Cerebellar nuclear complex (tissue), 1 donor: Measurements from ENCODE around the gene CEACAM1.
"Not testable (repeated sequence)": the region's sequence is repeated elsewhere in the genome, so short reads cannot be mapped to it uniquely, and the experiment has no call there.

Experiments used
- DNase-seq, 2 experiments: peaks; one replicate each; lab custom pipeline; 2025; lab: John Stamatoyannopoulos, UW

The CEACAM1 gene

GRCh38 chr19:42548552-42548951 is 20.3 kb upstream of the CEACAM1 start:
- no peak for DNase-seq

- DNase-seq, result no peak
Measured at GRCh38 chr19:42547929-42548328, 19.6 kb upstream of the CEACAM1 start.

GRCh38 chr19:42546831-42547500 is 18.7 kb upstream of the CEACAM1 start:
- no peak for DNase-seq

GRCh38 chr19:42544146-42544545 is 15.9 kb upstream of the CEACAM1 start:
- DNase-seq, result no peak

- no peak for DNase-seq
Measured at GRCh38 chr19:42542791-42543190, 14.5 kb upstream of the CEACAM1 start.

GRCh38 chr19:42540071-42540553 is 11.8 kb upstream of the CEACAM1 start:
- DNase-seq, result no peak

GRCh38 chr19:42538841-42539709 is 10.8 kb upstream of the CEACAM1 start:
- DNase-seq, result no peak

- DNase-seq, result not testable (repeated sequence)
Measured at GRCh38 chr19:42535276-42535675, 7.0 kb upstream of the CEACAM1 start.

- no peak for DNase-seq
Measured at GRCh38 chr19:42534391-42534790, 6.1 kb upstream of the CEACAM1 start.

- no peak for DNase-seq
Measured at GRCh38 chr19:42532891-42533290, 4.6 kb upstream of the CEACAM1 start.

- DNase-seq, result no peak
Measured at GRCh38 chr19:42531313-42531712, 3.0 kb upstream of the CEACAM1 start.

- DNase-seq, result no peak
Measured at GRCh38 chr19:42529248-42529764, 1.0 kb upstream of the CEACAM1 start.

- no peak for DNase-seq
Measured at GRCh38 chr19:42524943-42525342, 3.3 kb downstream of the CEACAM1 start.

GRCh38 chr19:42524250-42524649 is 4.0 kb downstream of the CEACAM1 start:
- no peak for DNase-seq

GRCh38 chr19:42522262-42522661 is 6.0 kb downstream of the CEACAM1 start:
- DNase-seq, result not testable (repeated sequence)

GRCh38 chr19:42521346-42522030 is 6.8 kb downstream of the CEACAM1 start:
- no peak for DNase-seq

GRCh38 chr19:42519108-42519507 is 9.2 kb downstream of the CEACAM1 start:
- no peak for DNase-seq

- DNase-seq, result no peak
Measured at GRCh38 chr19:42516771-42517170, 11.5 kb downstream of the CEACAM1 start.

GRCh38 chr19:42515241-42515832 is 12.9 kb downstream of the CEACAM1 start:
- no peak for DNase-seq

- no peak for DNase-seq
Measured at GRCh38 chr19:42514449-42514848, 13.8 kb downstream of the CEACAM1 start.

GRCh38 chr19:42512743-42513304 is 15.5 kb downstream of the CEACAM1 start:
- no peak for DNase-seq
